B cell (primary cell): Measurements from ENCODE around the gene HOXA10. TPM values are rescaled to one million over a fixed set of nuclear protein-coding genes. Genes with fewer than 3 reads are reported as not detected.

ENCODE experiments used
- ATAC-seq: fragments of 200-7000 bp; cut with Tn5 transposase; one replicate; pipeline ENCODE4 v1.10.0; 2021; ENCODE audit warnings: low read depth, mild to moderate bottlenecking, moderate number of reproducible peaks, moderate library complexity
- CTCF ChIA-PET: fragments of 350-600 bp; sonication (Branson Sonifier 250); formaldehyde crosslinking; loops from one replicate; lab custom pipeline; 2021; ENCODE audit warnings: antibody characterized with exemption, inconsistent platforms; lab: Charles Lee
- POLR2A ChIA-PET: fragments of 350-600 bp; sonication (Branson Sonifier 250); formaldehyde crosslinking; loops from one replicate; lab custom pipeline; 2021; ENCODE audit warnings: antibody characterized with exemption; lab: Charles Lee
- DNase-seq: peaks from one replicate; pipeline ENCODE4 v3.0.0; 2013
- H2AFZ ChIP-seq: 2 replicates; pipeline ENCODE4 v1.6.1; 2012; ENCODE audit warnings: mild to moderate bottlenecking, low read depth, low read length; ENCODE audit not compliant: insufficient read depth, poor library complexity, severe bottlenecking
- H3K27ac ChIP-seq, 2 donors: 1 replicate in 1 of 2; 2 replicates in 1 of 2; pipeline ENCODE4 v1.5.1; 2012 to 2013; ENCODE audit warnings: low read length in 2 of 2, mild to moderate bottlenecking in 2 of 2, moderate library complexity in 1 of 2
- H3K27me3 ChIP-seq, 4 experiments: fragments of 200-600 bp in 1 of 4; sonication (generic) in 1 of 4; replicated peaks in 1 of 4; 1 replicate in 2 of 4; 2 replicates in 2 of 4; pipeline versions ENCODE4 v1.6.1 to v1.7.0; 2013 to 2016; ENCODE audit warnings: low read length in 3 of 4, mild to moderate bottlenecking in 2 of 4, mixed read lengths in 1 of 4, moderate library complexity in 1 of 4; ENCODE audit not compliant: insufficient read depth in 4 of 4, control insufficient read depth in 3 of 4; ENCODE audit errors: control extremely low read depth in 1 of 4
- H3K36me3 ChIP-seq, 2 experiments: replicated peaks in 1 of 2; 1 replicate in 1 of 2; 2 replicates in 1 of 2; pipeline versions ENCODE4 v1.6.1 to v1.7.1; 2013; ENCODE audit warnings: low read length in 1 of 2; ENCODE audit not compliant: insufficient read depth in 2 of 2, control insufficient read depth in 1 of 2; ENCODE audit errors: control extremely low read depth in 1 of 2, extremely low read depth in 1 of 2
- H3K4me1 ChIP-seq, 2 donors: fragments of 200-600 bp in 1 of 2; sonication (generic) in 1 of 2; 1 replicate in 1 of 2; 2 replicates in 1 of 2; pipeline versions ENCODE4 v1.5.1 to v1.6.1; 2013 to 2017; ENCODE audit warnings: low read length in 2 of 2; ENCODE audit not compliant: control insufficient read depth in 2 of 2, insufficient read depth in 2 of 2
- H3K4me2 ChIP-seq: replicated peaks from 2 replicates; pipeline ENCODE3; 2012; ENCODE audit warnings: mild to moderate bottlenecking, low read depth, low read length; ENCODE audit not compliant: poor library complexity, severe bottlenecking
- H3K4me3 ChIP-seq, 5 experiments: fragments of 200-600 bp in 1 of 5; sonication (generic) in 1 of 5; 1 replicate in 3 of 5; 2 replicates in 2 of 5; pipeline versions ENCODE4 v1.5.1 to v1.7.0; 2011 to 2016; ENCODE audit warnings: low read length in 4 of 5, mild to moderate bottlenecking in 4 of 5, low read depth in 2 of 5, control low read depth in 1 of 5, moderate library complexity in 1 of 5; ENCODE audit not compliant: insufficient read depth in 1 of 5; ENCODE audit errors: control extremely low read depth in 1 of 5, extremely low read depth in 1 of 5
- H3K79me2 ChIP-seq: fragments of 200-600 bp; sonication (generic); one replicate; pipeline ENCODE4 v1.6.0; 2016; ENCODE audit warnings: low read length; ENCODE audit not compliant: control insufficient read depth, insufficient read depth
- H3K9ac ChIP-seq: fragments of 200-600 bp; sonication (generic); 2 replicates; pipeline ENCODE4 v1.6.1; 2017; ENCODE audit warnings: mild to moderate bottlenecking, low read length, moderate library complexity
- H3K9me3 ChIP-seq, 3 donors: one replicate each; pipeline versions ENCODE4 v1.6.1 to v1.7.1; 2013; ENCODE audit warnings: low read length in 2 of 3; ENCODE audit not compliant: control insufficient read depth in 2 of 3, insufficient read depth in 1 of 3; ENCODE audit errors: control extremely low read depth in 1 of 3
- H4K20me1 ChIP-seq: 2 replicates; pipeline ENCODE4 v1.6.0; 2012; ENCODE audit warnings: mild to moderate bottlenecking, low read length; ENCODE audit not compliant: insufficient read depth, control insufficient read depth, poor library complexity, severe bottlenecking
- H3K27ac Mint-ChIP-seq: one replicate; pipeline ENCODE4 v1.8.0; 2021; ENCODE audit warnings: mixed read lengths
- H3K27me3 Mint-ChIP-seq: one replicate; pipeline ENCODE4 v1.8.0; 2021; ENCODE audit warnings: mixed read lengths
- H3K4me1 Mint-ChIP-seq: one replicate; pipeline ENCODE4 v1.8.0; 2021; ENCODE audit warnings: mixed read lengths
- H3K4me3 Mint-ChIP-seq: one replicate; pipeline ENCODE4 v1.8.0; 2021; ENCODE audit warnings: mixed read lengths
- H3K9me3 Mint-ChIP-seq: one replicate; pipeline ENCODE4 v1.8.0; 2022; ENCODE audit warnings: mixed read lengths; ENCODE audit not compliant: insufficient read depth
- CTCF ChIP-seq: fragments of 200-600 bp; IDR thresholded peaks from one replicate; pipeline ENCODE4 v1.8.0; 2022; ENCODE audit warnings: antibody characterized with exemption, mild to moderate bottlenecking
- EZH2 ChIP-seq: IDR thresholded peaks from 2 replicates; pipeline ENCODE4 v1.6.1; 2012; ENCODE audit warnings: borderline replicate concordance, low read depth, mild to moderate bottlenecking, moderate library complexity, low read length; ENCODE audit not compliant: insufficient read depth, poor library complexity, severe bottlenecking
- WGBS: methylation state at CpG from one replicate; pipeline ENCODE4 v1.1.5; 2013; ENCODE audit warnings: missing lambda C conversion rate; ENCODE audit not compliant: insufficient coverage; 5-methylcytosine and 5-hydroxymethylcytosine counted together
- intact Hi-C: fragments of 100-400 bp; cut with micrococcal nuclease; formaldehyde crosslinking; loops from one replicate; pipeline ENCODE4 v1.10.0; 2022
- polyA plus RNA-seq: library from polyadenylated mRNA; depleted of rRNA; stranded (reverse); fragments of >200 nt; gene quantifications from 2 replicates; pipeline ENCODE4 v1.2.3, GENCODE V29; 2012
- total RNA-seq, 2 donors: library from RNA; stranded (reverse); fragments of 120-200 nt in 1 of 2; gene quantifications; 1 replicate in 1 of 2; 2 replicates in 1 of 2; pipeline versions ENCODE4 v1.2.3 to v1.2.4, GENCODE V29; 2013 to 2022

Gene HOXA10
- total and polyA plus RNA-seq, 2 donors (not counting 1 experiment from before 2014, with no cell fraction given), result not detected

DNA sequence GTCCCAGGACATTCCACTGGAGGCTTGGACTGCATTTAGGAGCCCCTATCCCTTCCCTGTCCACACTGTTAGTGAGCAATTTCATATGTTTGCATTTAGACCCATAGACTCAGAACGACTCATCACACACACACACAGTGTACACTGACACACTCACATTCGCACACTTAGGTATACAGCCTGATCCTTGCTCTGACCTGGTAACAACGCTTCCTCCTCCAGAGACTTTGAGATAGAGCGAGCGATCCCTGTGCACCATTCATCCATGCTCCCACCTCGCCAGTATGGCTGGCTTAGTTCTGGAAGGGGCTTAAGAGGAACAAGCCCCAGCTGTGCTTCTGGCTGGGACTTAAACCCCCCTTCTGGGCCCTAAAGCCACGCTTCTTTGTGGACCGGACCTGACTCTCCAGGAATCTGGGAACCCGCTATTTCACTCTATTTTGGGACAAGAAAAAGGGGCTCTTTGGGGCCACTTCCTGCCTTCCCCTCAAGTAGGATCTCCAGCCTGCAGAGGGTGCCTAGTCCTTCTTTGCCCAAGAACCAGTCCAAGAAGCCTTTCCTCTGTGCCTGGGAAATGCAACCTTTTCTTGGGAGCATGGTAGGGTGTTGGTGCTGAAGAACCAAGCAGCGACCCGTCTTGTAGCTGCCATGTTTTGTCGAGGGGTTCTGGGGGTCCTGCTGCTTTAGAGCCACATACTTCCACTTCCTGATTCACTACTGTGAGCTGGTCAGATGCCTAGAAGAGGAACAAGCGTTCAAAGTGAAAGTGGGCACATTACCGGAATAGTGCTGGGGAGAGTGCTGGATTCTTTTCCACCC is 26.9 kb upstream of the HOXA10 start:
- H3K4me1 Mint-ChIP-seq, result peaks cover 45% of the 10 kb centered on the region
- TF ChIP-seq CTCF (no peak), EZH2 (peak; percentile 70)
- H3K27ac Mint-ChIP-seq, result peak overlapping the region; percentile 48
- no peaks in the 10 kb centered on the region for H3K9me3 Mint-ChIP-seq
- no peaks in the 10 kb centered on the region for H3K79me2 ChIP-seq
- WGBS, result 5% methylated on average over 9 of the region's 14 CpGs
- peaks cover 3 to 85% (median 83%) of the 10 kb centered on the region in 4 experiments for H3K27me3 ChIP-seq
- H3K4me3 Mint-ChIP-seq, result peak overlapping the region; percentile 78
- peaks cover 80% of the 10 kb centered on the region for H3K27me3 Mint-ChIP-seq
- peak overlapping the region; percentile 21 for H3K9ac ChIP-seq
- intact Hi-C loops, result loop anchor here (2.0 to 5.0 kb wide), 2 partner anchors 40 to 1211 kb away; partner anchors contain the start of gene CREB5
- H3K4me2 ChIP-seq, result peak overlapping the region; percentile 78
- peaks cover 50 to 75% of the 10 kb centered on the region in 2 donors for H3K4me1 ChIP-seq
- peak; percentile 52 for ATAC-seq
- H3K36me3 ChIP-seq, result no peaks in the 10 kb centered on the region
- H2AFZ ChIP-seq, result peak overlapping the region; percentile 38
- ChIA-PET CTCF (interaction anchor here (1.5 to 1.8 kb wide), 2 partner anchors 9 to 40 kb away, joined by 4 to 6 read pairs; no protein-coding TSS in a partner anchor), POLR2A (no interaction called here)
- no peaks in the 10 kb centered on the region for H4K20me1 ChIP-seq
- DNase-seq, result peak; percentile 70
- H3K4me3 ChIP-seq, result peak overlapping the region in 2 of 5 experiments; percentile 42 to 48
- H3K9me3 ChIP-seq, result peaks cover 0 to 59% (median 6%) of the 10 kb centered on the region in 3 donors
- no peak overlapping the region for H3K27ac ChIP-seq
